Islet of Langerhans (tissue), 1 donor: Measurements from ENCODE around the gene QKI.

Source experiments
- FAIRE-seq: peaks from one replicate; lab custom pipeline; 2011; peaks lifted over from hg19 to GRCh38; lab: Jason Lieb, UNC

QKI gene

DNA sequence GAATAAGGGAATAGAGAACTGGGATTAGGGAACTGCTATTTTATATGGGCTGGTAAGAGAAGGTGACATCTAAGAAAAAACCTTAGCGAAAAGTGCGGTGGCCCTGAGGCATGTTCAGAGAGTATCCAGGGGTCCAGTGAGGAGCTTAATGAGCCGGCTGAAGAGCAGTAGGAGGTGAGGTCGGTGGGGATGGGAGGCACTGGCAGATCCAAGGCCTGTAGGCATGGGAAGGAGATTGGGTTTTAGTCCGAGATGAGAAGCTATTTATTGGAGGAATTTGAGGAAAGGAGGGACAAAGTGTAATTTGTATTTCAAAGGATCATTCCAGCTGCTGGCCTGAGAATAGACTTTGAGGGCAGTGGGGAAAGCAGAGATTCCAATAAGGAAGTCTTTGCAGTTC lies 123.8 kb downstream of the QKI start:
- no peak for FAIRE-seq

DNA sequence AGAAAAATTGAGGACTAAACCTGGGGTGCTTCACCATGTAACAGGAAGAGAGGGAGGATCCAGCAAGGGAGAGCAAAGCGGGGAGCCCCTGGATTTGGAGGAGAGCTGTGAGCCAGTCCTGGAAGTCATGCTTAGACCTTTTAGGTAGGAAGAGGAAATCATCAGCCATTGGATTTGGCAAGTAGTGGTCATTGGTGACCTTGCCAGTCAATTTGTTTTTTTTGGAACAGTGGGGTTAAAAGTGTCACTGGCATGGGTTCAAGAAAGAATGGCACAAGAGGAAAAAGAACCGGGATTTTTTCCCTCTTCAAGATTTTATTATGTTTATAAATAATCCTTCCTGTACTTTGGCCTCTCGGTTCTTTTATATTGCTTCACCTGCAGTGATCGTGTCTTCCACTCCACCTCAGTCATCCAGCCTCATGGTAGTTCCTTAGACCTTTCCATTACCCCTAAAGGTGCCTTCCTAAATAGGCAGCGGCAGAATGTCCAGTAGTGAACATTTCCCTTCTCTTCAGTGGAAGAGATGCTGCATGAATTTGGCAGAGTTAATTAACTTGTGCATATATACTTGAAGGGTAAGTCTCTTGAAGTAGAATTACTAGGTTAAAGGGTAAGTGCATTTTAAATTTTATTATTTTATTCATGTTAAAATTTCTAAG lies 124.7 kb downstream of the QKI start:
- FAIRE-seq = no peak

DNA sequence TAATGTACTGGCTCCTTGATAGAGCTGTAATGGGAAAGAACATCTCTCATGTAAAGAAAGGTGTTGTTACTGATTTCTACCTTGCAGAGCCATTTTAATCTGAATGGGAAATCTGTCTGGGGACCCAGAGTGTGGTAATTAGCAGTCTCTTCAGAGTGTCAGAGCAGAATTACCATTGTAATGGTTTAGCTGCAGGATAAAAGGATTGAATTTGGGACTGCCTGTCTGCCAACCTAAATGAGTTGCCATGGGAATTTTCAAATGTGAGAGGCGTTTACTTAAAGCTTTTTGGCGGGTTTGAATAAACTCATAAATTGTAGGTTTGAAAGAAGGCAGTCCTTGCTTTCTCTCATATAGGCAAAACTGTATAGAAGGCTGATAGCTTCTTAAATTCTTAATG lies 128.8 kb downstream of the QKI start:
- no peak for FAIRE-seq

DNA sequence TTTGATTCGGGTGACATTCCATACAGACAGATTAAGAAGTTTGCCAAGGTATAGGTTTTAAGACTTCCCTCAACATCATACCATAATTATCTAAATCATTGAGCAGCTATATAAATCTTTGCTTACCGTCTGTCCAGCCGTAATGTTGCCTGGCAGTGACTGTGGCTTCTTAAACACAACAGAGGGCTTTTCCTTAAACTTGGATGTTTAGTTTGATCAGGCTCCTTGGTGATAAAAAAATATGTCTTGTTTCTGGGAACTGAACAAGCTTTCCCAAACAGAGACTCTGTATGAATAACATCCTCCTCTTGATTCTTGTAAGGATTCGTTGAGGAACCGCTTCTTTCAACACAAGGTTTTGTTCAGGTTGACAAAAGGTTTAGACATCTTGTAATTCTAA lies 130.9 kb downstream of the QKI start:
- FAIRE-seq = no peak

DNA sequence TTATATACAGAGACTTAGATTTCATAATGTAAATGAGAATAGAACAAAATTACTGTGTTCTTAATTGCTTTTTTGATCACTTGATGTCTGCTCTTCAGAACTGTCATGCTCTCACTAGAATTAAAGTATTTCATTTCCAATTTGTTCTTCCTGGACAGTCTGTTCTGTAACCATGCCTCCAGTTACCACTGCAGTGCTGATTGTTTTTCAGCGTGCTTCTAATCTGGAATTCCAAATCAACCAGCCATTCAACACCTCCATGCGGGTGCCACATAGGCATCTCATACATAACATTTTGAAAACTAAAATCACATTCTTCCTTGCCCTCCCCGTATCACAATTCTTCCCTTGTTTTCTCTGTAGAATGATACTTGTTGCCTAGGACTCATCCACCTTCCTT lies 132.8 kb downstream of the QKI start:
- FAIRE-seq = no peak

DNA sequence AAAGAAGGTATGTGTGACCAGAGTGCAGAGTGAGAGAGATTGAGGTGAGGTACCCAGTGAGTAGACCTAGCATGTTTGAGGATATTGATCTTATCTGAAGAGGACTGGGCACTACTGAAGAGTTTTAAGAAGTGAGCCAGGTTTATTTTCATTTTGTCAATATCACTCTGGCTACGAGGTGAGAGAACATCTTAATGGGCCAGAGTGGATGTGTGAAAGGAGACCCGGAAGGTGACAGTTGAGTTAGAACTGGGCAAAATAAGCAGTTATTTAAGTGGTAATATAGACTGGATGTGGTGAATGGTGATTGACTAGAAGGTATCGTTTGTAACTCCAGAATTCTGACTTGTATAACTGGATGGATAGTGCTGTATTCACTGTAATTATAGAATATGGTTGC lies 134.1 kb downstream of the QKI start:
- FAIRE-seq = no peak

DNA sequence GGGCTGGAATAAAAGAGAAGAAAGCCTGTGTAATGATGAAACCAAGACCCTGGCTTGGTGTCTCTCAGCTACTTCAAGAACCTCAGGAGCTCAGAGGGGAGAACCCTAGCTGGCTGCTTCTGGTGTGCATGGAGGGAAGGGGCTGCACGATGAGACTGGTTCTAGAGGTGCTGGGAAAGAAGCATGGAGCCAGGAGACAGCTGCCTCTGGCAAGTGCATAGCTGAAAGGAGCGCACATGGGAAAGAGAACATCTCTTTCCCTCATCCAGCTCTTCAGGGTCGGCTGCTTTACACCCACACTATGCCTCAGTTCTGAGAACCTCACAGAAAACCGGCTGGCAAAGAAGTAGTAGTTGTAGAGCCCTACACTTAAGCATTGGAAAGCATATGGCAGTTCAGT lies 139.5 kb downstream of the QKI start:
- FAIRE-seq = no peak

DNA sequence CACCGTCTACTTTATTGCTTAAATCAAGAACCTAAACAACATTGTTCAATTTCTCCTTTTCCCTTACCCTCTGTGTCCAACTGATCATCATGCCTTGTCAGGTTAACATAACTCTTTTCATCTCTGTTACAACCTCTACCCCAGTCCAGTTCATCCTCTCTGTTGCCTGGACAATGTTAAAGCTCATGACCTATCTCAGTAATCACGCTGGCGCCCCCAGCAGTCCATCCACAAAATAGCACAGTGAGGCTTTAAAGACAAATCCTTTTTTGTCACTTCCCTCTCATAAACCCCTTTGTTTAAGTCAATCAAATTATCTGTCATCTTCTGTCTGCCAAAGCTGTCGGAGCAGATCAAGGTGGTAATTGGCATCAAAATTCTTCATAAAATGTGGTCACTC lies 140.1 kb downstream of the QKI start:
- FAIRE-seq = no peak

DNA sequence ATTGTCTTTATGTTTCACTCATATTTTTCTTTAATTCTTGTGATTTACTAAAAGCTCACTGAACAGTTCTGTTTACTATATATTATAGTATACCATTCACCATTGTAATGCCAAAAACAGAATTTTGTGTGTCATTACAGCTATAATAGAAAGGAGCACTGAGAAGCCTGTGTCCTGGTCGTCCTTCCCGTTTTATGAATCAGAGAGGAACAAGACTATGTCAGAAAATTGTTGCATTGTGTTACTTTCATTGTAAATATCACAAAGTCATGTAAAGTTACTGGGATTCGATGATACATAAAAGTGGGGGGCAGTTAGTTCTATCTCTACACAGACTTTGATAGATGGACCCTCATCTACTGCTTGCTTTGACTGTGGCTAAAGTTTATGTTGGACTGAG lies 145.1 kb downstream of the QKI start:
- FAIRE-seq = no peak

DNA sequence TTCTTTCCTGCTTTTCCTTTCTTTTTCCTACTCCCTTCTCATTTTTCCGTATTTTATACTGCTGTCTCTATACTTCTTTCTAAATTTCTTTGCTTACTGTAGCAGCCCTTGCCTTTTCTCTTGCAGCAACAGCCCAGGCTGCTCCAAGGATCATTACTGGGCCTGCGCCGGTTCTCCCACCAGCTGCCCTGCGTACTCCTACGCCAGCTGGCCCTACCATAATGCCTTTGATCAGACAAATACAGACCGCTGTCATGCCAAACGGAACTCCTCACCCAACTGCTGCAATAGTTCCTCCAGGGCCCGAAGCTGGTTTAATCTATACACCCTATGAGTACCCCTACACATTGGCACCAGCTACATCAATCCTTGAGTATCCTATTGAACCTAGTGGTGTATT lies 148.8 kb downstream of the QKI start:
- FAIRE-seq = no peak

DNA sequence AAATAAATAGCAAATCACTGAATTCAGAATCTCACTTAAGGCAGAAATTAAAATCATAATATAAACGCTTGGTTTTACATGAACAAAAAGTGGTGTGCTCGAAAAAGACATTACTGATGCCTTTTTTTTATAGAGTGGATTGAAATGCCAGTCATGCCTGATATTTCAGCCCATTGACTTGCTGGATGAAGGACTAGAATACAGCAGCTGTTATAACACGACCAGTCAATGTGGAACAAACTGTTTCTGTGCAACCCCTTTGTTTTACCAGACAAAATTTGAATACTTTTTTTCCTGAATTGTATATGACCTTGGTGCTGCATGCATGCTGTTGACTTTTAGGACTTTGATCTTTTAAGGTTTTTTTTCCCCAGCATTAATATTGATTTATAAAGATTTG lies 150.0 kb downstream of the QKI start:
- FAIRE-seq = no peak

DNA sequence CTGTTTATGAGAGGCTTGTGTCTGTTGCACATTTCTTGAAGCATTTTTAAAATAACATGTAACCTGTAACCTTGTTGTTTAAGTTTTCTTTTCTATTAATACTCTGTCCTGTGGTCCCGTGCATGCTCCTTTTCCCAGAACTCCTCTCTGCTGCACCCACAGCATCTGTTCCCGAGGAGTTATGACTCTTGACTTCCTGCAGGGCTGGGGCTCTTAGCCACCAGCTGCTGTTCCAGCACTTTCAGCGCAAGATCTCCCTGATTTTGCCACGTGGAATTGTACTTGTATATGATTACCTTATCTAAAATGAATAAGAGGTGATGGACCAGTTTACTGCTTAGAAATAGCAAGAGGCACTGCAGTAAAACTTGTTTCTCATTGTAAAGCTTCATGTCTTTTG lies 150.6 kb downstream of the QKI start:
- no peak for FAIRE-seq

DNA sequence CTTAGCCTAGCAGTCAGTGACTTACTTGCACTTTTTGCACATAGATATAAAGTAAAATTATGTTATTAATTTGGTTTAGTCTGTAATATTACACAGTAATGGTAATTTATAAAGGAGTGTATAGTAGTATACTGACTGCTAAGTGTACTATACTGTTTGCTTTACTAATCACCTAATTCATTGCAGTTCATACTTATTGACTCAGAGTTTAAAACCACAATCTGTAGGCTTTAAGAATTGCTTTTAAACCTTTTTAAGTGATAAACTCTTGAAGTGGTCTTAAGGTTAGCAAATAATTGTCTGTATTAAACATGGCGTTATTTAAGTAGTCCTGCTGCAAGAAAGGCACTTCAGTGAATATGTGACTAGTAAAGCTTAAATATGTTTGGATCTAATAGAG lies 151.5 kb downstream of the QKI start:
- no peak for FAIRE-seq

DNA sequence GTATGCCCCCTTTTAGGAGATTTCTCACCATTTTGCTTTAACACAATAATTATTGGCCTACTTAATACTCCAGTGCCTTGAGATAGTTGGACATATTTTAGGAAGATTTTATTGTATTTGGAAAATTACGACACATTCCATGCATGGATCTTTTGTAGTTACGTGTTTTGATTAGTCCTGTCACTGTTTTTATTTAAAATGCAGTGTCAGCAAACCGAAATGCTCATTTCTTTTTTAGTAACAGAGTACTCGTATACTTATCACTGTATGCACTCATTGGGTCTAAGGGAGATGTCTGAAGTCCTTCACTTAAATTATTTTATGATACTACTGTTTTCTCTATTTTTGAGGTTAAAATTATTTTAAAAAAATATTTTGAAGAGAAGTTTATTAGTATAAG lies 153.8 kb downstream of the QKI start:
- no peak for FAIRE-seq

DNA sequence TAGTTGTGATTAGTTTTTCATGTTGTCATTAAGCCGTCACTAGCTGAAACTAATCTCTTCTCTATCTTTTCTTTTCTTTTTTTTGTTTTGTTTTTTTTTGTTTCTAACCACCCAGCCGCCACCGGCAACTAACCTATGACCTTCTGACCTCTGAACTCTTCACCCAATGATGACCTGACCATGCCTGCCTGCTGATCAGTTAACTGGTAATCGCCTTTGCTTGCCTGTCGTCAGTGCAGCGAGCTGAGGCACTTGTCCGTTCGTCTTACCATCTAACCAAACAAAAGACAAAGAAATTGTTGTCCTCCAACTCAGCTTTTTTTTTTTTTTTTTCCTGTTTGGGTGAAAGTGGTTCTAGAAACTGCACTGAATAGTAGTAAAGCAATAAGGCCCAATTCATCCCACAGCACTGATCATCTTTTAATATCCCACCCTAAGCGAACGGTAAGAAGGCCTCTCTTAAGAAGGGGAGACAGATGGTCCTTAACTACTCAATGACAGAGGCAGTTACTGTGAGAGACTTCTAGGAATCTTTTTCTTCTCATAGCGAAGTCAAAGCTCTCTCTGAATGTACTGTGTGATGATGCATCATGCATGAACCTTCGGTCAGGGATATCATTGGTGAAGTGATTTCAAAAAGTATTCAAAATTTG lies 156.2 kb downstream of the QKI start:
- FAIRE-seq = no peak

DNA sequence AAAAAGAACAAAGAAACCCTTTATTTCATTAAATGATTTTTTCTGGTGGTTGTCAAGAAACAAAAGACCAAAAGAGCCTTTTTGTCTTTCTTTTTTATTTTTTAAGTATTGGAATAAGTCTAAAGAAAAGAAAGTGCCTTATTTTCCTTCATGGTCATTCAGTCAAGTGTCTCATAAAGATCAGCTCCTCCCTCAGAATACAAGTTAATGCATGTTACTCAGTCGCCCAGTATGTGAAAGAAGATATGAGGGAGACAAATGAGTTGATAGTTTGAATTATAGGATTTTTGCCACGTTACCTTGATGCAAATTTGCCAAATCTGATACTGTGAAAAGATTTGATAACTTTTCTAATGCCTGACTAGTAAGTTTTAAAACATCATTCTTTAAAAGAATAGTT lies 157.2 kb downstream of the QKI start:
- peak; percentile 21 for FAIRE-seq

DNA sequence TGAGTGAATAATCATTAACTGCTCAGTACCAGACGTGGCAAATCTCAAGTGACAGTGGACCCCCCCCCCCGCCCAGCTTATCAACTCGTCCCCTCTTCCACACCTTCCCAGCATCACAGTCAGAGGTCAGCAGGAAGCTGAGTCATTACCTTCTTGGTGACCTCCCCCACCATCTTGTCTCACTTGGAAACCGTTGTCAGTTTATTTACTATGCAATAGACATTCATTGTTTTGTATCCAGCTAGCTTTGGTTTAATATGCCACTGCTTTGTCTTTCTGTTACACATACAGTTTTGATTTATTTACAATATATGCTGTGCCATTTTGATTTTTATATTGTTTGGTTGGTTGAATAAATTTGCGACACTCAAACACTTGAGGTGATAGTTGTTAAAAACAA lies 158.1 kb downstream of the QKI start:
- peak; percentile 94 for FAIRE-seq

DNA sequence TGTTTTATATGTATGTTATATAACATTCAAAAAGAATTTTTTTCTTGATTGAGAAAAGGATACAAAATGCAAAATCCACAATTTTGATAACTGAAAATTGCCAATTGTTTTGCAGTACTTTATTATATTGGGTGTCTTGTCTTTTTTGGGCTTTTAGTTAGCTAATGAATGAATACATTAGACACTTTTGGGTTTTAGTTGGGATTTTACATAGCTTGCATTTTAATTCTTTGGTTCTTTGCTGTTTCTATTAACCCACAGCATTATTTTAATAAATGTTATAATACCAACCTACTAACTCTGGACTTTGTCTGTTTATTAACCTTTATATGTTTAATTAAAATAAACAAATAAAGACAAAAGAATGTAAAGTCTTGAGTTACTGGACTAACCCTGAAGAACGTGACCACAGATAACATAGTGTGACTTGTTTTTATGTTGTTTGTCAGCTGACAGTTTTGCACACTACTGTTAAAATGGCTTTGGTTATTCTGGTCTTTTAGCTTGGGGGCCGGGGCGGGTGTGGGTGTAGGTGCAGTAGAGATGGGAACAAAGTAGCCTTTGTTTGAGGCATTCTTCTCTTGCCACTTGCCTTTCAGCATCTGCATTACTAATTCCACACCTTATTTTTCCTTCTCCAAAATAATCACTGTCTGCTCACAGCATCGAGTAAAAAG lies 159.1 kb downstream of the QKI start:
- FAIRE-seq = no peak

DNA sequence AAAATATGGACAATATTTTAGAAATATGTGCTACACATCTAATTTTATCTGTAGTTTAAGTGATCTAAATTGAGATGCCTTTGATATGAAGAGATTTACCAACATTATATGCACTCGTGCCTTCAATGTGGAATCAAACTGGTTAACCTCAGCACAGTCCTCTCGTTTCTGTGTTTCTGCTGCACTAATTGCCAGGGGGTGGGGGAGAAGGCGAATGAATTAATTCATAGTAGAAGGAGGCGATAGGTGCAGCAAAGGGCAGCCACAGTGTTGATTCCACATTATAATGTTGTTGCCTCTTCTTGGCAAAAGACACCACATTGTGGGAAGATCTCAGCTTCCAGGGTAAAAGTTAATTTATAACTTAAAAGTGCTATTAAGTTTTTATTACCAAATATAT lies 161.6 kb downstream of the QKI start:
- no peak for FAIRE-seq

DNA sequence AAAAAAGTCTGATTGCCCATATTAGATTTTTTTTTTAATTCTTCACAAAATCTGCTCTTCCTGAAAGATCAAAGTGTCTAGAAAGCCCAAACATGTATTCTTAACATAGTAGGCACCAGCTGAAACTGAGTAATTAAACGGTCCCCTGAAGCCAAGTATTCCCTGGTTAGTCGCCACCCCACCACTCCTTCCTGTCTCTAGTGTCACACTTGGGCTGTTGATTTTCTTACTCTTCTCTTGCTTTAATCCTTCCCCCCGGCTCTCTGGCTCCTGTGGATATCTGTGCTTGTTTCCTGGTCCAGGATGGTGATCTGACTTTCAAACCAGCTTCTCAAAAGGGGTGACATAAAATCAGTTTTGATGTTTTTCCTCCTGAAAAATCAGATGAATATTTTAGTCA lies 162.9 kb downstream of the QKI start:
- no peak for FAIRE-seq

DNA sequence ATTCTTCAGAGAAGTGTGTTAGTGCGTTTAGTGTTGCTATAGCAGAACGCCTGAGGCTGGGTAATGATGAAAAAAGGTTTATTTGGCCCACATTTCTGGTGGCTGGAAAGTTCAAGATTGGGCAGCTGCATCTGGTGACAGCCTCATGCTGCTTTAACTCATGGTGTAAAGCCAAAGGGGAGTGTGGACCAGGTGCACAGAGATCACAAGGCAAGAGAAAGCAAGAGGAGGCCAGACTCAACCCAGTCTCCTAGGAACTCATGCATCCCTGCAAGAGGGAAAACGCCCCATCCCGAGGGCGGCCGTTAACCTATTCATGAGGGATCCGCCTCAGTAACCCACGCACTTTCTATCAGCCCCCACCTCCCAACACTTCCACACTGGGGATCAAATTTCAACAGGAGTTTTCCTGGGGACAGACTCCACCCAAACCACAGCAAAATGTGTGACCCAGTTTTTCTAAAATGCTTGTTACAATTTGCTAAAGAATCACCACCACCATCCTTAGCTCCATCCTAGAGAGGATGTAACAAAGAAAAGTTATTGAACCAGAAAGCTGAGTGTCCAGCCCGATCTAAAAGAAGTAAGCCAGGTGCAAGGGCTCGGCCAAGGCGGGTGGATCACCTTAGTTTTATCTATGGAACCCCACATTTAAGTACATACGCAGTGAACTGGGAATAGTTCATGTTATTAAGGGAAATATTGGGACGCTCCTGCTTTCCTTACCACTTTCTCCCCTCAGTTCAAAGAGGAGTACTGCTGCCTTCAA lies 164.8 kb downstream of the QKI start:
- FAIRE-seq = no peak

DNA sequence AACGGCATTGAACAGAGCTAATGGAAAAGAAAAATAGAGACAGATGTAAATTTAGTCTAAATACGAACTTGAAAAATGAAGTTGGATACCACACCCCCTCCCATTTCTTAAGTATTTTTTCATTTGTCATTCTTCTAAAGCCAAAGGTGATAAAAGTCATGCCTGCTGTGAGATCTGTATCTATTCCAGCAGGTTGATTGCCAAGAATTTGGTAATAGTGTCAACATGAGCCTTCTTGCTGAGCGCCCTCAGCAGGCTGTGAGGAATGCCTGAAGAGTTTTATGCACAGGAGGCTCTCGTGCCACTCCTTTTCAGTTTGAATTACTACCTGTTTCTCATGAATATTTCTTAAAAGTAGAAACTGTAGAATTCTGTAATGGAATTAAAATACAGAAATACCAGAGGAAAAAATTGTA lies 165.4 kb downstream of the QKI start:
- no peak for FAIRE-seq

DNA sequence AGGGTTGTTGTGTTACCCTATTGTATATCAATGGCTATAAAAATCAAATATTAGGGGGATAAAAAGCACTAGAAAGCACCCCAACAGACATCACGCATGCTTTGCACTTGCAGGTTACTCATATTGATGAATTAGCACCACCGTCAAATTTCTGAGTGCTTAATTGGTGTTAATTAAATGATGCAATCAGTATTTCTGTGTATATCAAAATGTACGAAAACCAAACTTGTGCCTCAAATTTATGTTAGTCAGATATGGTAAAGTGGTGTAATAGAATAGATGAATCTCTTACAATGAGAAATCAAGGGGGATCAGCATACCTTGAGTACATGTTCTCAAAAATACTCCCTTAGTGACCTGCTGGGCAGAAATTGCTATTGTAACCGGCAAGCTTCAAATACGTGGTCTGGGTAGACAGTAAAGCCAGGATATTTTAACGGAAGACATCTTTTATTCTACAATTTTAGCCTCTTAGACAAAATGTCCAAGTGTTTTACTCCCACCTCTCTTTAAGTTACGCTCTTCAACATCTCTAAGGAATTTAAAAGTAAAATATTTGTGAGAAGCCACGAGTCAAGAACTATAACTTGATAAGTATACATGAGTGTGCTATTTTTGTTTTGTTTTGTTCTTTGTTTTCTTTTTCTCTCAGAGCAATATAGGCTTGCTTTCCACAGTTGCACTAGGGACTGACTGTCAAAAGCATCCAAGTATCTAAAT lies 166.0 kb downstream of the QKI start:
- FAIRE-seq = no peak
